ENCODE data around the gene SOX6.
A peak's percentile ranks its signal among the peaks of the same experiment; 100 is the strongest.
"Not testable (repeated sequence)": the region's sequence is repeated elsewhere in the genome, so short reads cannot be mapped to it uniquely, and the experiment has no call there.

SOX6 gene

DNA sequence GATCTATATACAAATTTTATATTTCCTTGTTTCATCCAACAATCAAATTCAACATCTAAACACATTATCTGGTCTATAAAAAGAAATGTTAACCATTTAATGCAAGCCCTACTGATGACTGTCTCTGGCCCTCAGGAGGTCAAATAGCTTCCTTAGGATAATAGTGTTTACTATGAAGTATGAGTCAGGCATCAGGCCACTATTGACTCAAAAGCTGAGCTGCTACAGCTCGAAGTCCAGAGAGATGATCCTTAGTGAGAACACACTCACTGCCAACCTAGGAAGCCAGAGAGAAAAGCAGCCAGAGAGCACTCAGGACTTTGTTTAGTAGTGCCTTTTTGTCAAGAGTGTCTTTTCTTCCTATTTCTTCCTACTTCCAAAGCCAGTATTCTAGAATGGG, 171.8 kb downstream of the SOX6 start:
- no peak for DNase-seq

DNA sequence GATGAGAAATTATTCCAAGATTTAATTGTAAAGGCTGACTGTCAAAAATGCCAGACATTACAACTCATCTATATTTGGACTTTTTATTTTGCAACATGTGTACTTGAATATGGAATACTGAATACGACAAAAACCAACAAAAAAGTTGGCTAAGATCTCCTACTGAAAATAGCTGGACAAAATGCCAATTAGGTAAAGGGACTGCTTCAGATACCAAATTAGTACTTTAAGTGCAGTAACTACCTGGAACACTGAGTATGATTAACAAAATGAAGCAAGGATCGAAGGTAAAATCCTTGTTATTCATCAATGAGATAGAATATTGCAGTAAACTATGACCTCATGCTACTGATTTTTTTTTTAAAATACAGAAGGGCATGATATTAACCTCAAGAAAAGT, 173.8 kb downstream of the SOX6 start:
- DNase-seq: no peak

DNA sequence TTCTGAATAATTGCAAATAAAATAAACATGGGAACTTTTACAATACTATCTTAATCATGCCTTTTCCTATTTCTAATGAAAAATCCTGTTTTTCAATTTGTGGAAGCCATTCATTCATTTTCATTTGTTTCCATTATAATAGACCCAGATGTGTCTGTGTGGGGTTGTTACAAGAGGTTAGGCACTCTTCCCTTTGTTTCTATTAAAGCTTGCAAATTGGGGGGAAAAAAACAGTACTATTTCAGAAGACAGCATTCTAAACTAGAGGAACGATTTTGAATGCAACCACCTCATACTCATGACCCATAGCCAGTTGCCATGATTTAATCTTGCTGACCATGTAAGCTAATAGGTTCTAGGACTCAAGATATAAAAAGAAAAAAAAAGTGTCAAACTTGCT, 175.5 kb downstream of the SOX6 start:
- DNase-seq: no peak

DNA sequence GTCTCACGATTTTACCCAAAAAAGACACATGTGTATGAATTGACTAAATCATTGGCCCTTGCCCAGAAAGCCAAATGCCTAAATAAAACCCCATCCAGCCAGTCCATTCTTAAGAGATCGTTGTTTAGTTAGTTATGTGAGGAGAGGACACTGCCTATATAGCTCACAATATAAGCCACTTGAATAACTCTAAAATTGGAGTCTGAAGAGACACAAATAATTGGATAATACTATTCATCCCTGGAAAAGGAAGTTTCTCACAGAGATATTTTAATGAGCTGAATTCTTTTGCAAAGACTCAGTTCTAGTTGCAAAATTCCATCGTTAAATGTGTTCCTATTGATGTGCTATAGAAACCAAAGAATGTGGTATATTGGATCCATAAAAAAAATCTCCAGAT, 176.7 kb downstream of the SOX6 start:
- DNase-seq: no peak

DNA sequence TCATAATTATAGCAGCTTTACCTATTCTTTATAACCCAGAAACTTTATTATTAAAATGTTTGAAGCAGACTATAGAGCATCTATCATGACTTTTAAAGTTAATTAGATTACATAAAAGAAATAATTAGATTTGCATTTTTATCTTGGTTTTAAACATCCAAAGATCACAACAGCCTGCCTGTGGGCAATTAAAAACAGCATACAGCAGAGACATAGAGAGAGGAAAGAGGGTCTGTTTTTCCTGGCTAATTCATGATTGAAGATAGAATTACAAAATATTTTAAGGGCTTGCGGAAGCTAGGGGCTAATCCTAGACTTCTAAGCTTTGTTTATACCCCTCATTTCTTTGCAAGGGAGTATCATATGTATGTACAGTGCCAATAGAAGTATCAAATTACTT, 178.1 kb downstream of the SOX6 start:
- no peak for DNase-seq

DNA sequence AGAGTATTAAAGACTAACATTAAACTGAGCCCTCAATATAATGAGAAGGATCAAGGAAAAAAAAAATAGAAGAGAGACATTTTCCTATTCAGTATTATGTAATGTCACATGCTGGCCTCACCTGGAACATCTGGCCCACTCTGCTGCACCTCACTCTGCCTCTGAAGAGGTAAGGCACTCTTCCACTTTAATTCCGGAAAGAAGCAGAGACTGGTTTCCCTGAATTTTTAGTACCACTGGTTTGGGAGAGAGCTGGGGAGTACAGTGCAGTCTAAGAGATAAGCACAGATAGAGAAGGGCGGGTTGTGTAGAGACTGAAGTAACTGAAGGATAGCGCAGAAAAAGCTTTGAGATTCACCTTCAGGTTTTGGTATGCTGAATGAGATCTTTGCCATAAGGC, 178.7 kb downstream of the SOX6 start:
- no peak for DNase-seq

DNA sequence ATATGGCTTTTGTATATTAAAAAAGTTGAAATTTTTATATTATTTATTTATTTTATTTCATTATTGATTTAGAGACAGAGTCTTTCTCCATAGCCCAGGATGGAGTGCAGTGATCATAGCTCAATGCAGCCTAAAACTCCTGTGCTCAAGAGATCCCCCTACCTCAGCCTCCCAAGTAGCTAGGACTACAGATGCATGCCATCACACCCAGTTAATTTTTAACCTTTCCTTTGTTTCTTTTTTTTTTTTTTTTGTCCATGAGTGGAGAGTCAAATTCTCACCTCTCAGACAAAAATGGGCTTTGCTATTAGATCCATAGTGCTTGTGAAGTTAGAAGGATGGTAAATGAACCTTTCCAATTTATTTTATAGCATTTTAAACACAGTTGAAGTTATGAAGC, 182.5 kb downstream of the SOX6 start:
- no peak for DNase-seq

DNA sequence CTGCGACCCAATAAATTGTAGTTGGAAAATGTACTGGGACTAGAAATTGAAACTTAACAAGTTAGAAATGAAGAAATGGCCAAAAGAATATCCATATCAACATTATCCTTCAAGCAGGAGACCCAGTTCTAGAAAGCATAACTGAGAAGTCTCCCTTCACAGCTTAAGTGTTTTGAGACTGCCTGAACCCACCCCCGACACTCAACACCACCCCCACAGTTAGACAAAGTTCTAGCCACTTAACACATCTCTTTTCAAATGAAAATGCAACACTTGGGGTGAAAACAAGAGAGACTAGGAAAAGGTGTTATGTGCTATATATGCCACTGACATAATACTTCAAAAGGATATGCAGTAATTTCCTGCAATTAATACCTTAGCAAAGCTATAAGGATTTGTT, 184.5 kb downstream of the SOX6 start:
- DNase-seq: no peak

DNA sequence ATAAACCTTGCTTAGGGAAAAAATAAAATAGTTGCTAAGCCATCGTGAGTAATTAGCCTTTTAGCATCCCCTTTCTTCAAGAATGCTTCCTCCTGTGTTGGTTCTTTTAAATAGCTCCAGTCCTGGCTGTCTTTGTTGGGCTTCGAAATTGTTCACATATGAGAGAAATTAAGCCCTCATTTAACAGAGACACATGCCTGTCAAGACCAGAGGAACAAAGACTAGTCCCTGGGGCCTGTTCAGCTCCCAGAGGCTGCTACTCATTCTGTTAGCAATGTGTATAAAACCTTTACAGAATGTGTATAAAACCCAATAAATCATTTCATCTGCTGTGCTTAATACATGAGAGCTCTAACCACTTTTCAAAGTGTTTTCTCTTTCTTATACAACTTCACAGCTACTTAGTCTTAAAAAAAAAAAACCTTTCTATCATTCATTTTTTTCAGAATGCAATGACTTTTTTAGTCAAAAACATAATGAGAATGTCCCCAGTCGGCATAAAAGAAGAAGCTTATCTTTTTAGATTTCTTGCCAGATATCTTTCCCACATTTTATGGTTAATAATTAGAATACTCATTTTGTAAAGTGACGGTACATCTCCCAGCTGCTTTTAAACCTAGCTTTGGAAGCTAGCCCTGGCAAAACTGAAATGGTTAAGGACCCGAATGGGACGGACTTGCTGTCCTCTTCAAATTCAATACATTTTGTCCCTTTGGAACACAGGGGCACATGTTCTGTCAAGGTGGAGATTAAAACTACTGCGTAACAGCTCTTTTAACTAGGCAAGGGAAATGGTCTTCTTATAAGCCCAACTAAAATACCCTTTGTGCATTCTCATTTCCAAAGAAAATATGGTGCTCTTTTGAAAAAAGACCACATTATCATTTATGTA, 186.1 kb downstream of the SOX6 start:
- no peak for DNase-seq

DNA sequence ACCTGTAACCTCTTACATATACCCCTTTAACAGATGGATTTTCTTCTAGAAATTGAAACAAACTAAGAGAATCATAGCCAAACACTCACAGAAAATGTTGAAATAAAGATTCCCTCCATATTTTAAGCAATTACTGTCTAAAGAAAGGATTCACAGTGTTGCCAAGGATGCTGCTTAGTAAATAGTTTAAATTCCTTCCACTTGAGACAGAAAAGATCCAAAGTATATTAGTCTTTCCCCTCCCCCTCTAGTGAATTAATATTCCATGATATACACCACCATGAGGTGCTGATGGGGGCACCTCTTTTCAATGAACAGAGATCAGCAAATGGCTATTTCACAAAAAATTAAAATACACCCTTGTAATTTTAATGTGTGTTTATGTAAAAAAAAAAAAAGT, 186.8 kb downstream of the SOX6 start:
- DNase-seq: no peak

DNA sequence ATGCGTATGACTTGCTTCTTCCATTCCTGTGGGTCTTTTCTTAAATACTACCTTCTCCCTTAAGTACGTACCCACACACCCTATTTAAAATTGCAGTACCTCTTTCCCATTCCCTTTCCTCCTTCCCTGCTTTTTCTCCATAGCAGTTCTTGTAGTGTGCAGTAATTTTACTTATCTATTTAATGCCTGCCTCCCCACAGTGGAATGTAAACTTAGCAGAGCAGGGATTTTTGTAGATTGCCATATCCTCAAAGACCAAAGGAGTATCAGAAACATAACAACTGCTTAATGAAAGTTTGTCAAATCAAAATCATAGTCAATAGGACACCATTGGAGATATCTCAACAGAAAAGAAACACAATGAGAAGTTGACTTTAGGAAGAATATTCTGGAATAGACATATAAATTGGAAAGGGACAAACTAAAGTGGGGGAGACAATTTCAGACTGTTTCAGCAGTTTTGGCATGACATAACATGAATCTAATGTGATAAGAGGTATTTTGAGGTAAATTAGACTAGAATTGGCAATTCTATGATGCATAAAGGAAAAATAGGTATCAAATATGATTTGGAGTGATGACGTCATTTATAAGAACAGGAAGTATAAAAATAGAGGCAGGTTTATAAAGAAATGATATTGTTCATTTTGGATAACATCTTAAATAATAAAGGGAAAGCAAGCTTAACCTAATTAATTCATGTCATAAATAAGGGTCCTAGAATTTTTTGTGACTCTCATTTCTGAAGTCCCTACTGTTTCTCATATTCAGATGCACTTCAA, 188.4 kb downstream of the SOX6 start:
- DNase-seq: no peak

DNA sequence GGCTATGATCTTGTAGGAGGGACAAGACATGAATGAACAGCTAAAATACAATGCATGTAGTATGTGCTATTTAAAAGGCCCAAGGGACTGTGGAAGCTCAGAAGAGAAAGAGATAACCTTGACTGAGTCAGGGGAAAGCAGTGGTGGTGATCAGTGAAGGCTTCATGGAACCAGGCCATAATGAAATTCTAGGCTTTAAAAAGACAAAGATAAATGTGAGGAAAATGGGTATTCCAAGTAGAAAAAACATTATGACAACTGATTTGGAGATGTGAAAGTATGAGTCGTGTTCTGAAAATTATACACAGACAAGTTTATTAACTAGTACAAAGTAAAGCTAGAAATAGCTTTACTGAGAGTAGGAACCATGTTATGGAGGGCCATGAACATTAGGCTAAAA, 189.8 kb downstream of the SOX6 start:
- DNase-seq: no peak

DNA sequence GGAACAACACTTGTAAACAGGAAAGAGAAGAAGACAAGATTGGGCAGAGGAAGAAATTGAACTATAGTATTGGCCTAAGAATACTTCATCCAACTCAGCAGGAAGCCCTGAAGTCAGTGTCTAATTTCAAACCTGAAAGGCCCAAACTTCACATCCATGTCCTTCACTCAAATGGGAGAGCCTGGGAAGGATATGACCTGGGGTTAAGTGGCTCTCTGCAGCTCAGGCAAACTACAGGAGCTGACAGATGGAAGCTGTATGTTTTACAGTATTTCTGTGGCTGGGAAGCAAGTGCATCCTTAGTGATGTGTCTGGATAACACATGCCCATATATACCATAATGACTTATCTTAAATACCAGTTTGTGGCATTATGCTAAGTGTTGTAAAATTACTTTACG, 196.2 kb downstream of the SOX6 start:
- DNase-seq: no peak

DNA sequence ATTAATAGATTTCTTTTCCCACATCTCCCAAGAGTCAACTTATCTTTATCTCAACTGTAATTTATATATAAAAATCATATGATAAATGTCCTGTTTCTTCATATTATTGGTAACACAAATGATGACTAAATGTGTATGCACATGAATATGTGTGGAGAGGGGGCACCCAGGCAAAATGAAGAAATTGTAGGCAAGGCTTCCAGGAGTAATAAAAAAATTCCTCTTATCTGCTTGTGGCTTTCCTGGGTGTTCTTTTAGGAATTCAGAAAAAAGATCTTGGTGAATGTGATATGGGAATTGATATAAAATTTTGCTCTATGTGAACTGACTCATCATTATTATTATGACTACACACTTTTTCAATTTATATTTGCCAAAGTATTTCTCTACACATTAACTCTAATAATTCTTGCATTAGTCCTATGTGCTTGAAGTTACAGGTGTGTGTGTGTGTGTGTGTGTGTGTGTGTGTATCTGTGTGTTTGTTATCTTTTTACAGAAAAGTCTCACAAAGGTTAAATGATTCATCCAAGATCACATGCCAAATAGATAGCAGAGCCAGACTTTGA, 197.8 kb downstream of the SOX6 start:
- DNase-seq: no peak

DNA sequence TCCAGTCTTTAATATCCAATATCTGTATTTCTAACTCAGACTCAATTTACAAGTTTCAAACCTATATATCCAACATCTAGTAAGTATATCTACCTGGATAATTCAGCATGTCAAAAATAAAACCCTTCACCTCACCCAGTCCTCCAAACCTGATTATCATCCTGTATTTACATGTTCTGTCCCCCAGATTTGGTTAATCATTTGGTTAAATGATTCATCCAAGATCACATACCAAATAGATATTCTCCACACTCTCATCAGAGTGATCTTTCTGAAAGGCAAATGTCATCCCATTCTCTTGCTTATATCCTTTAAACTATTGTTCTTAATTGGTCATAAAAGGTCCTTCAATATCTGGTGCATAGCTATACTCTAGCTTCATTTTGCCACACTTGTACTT, 199.0 kb downstream of the SOX6 start:
- DNase-seq: no peak

DNA sequence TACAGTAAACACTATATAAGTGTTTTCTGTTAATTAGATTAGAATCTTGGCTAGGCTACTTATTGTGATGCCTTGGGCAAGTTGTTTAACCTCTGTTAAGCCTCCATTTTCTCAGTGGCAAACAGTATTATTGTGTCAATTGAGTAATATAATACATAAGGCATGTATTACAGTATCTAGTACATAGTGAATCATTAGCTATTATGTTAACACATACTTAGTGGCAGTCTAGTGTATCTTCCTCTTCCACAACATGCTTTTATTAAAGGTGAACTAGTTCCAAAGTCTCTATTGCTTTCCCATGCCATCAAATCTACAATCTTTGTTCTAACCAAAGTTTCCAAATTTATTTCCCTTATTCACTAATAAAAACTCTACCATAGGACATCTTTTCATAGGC, 200.9 kb downstream of the SOX6 start:
- no peak for DNase-seq

DNA sequence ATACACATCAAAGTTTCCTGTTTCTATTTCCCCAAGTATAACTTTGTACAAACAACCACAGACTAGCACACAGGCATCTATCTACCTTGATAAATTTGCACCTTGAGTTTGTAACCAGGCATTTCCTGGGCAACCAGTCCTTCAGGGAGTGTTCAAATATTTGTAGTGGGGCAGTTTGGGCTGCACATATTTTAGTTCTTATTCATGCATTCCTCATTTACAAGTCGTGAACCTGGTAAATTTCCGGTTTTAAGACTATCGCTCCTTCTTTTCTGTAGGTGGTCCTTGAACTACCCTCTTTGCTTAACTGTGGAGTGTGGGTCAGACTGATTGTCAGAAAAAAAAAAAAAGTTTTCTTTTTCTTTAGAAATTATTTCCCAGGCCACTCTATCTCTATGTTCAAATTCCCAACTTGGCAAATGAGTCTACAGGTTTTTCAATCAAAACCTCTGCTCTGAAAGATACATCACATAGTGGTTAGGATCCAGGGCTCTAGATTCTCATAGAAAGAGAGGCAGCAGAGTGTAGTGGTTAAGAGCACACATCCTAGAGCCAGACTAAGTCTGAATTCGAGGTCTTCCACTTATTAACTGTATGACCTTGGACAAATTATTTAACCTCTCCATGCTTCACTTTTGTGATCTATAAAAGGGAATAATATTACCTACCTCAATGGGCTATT, 201.5 kb downstream of the SOX6 start:
- DNase-seq: no peak

DNA sequence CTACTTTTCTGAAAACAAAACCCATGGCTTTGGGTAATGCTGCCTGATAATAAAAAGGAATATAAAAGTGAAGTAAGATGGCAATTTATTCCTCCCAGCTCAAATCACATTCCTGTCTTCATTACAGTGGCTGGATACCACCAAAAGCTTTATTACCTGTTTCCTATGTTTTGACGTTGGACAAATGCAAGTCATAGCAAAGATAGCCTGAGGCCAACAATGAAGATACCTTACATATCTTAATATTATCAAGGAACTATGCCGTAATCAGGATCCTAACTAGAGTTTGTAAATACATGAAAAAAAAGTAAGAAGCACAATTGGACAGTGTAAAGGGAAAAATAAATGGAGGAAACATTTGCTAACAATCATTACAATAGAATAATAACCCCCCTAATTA, 202.4 kb downstream of the SOX6 start:
- DNase-seq: no peak

DNA sequence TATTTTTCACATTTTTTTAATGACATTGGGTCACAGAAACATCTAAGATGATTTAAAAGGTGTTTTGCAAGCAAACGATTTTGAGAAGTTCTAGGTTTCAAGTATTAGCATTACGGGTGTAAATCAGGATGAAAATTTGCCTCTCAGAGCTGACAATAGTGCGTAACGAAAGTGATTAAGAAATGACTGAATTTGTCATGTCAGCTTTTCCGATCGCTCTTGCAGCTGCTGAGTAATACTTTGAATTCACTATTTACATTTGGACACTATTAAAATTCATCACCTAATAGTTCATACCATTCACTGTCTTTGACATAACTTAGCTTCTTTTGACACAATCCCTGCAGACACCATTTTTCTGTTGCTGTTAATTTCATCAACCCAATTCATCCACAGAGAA, 205.2 kb downstream of the SOX6 start:
- DNase-seq: no peak

DNA sequence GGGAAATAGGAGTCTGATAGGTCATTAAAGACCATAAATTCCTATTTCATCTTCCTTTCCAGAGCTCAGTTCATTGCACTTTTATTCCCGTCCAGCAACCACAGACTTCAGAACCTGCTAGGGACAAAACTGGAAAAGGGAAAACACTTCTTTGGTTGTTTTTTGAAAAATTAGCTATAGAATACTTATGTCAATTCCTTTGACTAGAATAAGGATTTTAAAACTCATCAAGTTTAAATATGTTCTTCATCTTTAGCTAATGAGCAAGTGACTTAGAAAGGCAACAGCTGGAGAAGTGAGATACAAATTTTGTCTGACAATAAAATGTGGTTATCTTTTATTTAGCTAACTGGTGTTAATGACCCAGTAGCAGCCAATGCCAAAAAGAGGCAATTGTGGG, 206.9 kb downstream of the SOX6 start:
- no peak for DNase-seq

DNA sequence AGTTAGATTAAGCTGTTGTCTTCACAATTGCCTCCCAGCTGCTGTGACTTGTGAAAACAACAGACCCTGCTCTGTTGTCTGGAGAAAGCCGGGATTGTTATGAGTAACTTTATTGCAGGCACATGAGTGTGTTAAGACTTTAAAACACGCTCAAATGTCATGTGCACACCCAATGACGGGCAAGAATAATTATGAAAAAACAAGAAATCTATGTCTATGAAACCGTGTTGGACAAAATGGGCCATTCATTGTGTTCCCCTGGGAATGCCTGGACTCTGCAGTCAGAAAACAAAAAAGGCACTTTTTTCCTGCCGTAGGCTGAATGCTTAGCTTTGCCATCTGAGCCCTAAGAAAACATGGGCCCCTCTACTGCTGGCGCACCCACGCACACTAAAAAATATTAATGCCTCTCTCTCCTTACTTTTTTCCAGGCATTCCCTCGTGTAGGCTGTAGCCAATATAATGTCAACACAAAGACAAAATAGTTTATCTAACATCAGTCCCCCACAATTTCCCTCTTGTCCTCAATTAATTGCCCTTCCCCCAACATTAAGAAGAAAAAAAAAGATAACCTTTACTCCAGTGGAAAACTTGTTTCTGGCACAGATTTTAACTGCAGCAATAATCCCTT, 207.9 kb downstream of the SOX6 start:
- peak; percentile 36 for DNase-seq

DNA sequence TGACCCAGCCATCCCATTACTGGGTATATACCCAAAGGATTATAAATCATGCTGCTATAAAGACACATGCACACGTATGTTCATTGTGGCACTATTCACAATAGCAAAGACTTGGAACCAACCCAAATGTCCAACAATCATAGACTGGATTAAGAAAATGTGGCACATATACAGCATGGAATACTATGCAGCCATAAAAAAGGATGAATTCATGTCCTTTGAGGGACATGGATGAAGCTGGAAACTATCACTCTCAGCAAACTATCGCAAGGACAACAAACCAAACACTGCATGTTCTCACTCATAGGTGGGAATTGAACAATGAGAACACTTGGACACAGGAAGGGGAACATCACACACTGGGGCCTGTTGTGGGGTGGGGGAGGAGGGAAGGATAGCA, 209.4 kb downstream of the SOX6 start:
- DNase-seq: not testable (repeated sequence)

DNA sequence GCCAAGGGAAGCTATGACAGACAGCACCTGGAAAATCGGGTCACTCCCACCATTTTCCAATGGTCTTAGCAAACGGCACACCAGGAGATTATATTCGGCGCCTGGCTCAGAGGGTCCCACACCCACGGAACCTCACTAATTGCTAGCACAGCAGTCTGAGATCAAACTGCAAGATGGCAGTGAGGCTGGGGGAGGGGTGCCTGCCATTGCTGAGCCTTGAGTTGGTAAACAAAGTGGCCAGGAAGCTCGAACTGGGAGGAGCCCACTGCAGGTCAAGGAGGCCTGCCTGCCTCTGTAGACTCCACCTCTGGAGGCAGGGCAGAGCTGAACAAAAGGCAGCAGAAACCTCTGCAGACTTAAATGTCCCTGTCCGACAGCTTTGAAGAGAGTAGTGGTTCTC, 214.7 kb downstream of the SOX6 start:
- not testable (repeated sequence) for DNase-seq
